Upper lobe of right lung (tissue), 1 donor: ENCODE results near the gene WASF1. TPM values are rescaled to one million over a fixed set of nuclear protein-coding genes. Genes with fewer than 3 reads are reported as not detected.
A peak's percentile ranks its signal among the peaks of the same experiment; 100 is the strongest.

ENCODE experiments used
- ATAC-seq: fragments of 200-7000 bp; cut with Tn5 transposase; one replicate; pipeline ENCODE4 v1.9.1; 2020; ENCODE audit warnings: mild to moderate bottlenecking, moderate library complexity
- DNase-seq: peaks from one replicate; pipeline ENCODE4 v3.0.0-alpha.2; 2020
- H3K27ac ChIP-seq: fragments of 200-600 bp; one replicate; pipeline ENCODE4 v1.8.0; 2022
- H3K27me3 ChIP-seq: fragments of 200-600 bp; one replicate; pipeline ENCODE4 v1.8.0; 2022; ENCODE audit warnings: mild to moderate bottlenecking
- H3K36me3 ChIP-seq: fragments of 200-600 bp; one replicate; pipeline ENCODE4 v1.8.0; 2022
- H3K4me1 ChIP-seq: fragments of 200-600 bp; one replicate; pipeline ENCODE4 v1.8.0; 2022
- H3K4me3 ChIP-seq: fragments of 200-600 bp; one replicate; pipeline ENCODE4 v1.8.0; 2022; ENCODE audit warnings: mild to moderate bottlenecking
- H3K9me3 ChIP-seq: fragments of 200-600 bp; one replicate; pipeline ENCODE4 v1.8.0; 2022
- intact Hi-C: fragments of 100-400 bp; cut with DNase I; formaldehyde crosslinking; loops from one replicate; pipeline ENCODE4 v1.11.0; 2022
- total RNA-seq: library from RNA; stranded (reverse); fragmentation: NEBNext Ultra II Directional; extraction: Animal tissue kit (Norgen Biotek cat#: 25700); gene quantifications from one replicate; pipeline ENCODE4 v1.2.1, GENCODE V29; 2021
- TF ChIP-seq, protein P1 (sequence below): fragments of 200-600 bp; IDR thresholded peaks from one replicate; pipeline ENCODE4 v1.8.0; 2022; ENCODE audit warnings: antibody characterized with exemption
- donor health status: DM: no; HTN: yes; CAD: no; lungs with severe emphysema.

Gene WASF1
- total RNA-seq, 1 donor from 2014 or later, result 3.6 TPM

DNA sequence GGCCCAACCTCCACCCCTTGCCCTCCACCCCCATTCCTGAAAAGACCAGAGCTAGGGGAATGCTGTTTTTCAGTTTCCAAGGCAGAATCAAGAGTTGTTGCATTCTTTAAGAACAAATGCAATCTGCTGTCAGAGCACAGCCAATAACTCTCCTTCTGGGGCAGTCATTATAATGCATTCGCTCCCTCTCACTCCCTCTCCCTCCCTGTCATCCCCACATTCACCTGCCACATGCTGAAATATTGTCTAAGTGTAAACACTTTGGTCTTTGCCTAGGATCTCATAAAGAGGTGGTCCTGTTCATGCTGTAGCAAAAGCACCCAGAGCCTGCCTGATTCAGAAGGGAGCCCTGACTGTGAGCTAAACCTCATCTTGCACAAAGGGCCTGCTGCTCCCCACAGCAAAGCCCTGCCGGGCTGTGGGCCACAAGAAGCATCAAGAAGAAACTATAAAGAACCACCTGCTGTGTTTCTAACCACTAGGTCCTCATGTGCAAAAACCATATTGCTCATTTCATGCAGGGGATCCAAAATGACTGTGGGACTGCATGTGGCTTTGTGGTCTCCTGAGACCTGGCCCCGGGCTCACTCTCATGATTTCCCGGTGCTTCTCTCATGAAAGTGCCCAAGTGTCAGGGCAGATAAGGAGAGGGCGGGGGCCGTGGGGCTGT, 115.7 kb downstream of the WASF1 start:
- Histone ChIP-seq H3K9me3 (no peaks in the 10 kb centered on the region), H3K36me3 (no peaks in the 10 kb centered on the region), H3K27ac (no peak overlapping the region), H3K4me3 (no peak overlapping the region), H3K27me3 (no peaks in the 10 kb centered on the region), H3K4me1 (no peaks in the 10 kb centered on the region)
- ATAC-seq (no peak), DNase-seq (no peak)
- intact Hi-C loops, result no loop called here
- TF ChIP-seq, protein P1, sequence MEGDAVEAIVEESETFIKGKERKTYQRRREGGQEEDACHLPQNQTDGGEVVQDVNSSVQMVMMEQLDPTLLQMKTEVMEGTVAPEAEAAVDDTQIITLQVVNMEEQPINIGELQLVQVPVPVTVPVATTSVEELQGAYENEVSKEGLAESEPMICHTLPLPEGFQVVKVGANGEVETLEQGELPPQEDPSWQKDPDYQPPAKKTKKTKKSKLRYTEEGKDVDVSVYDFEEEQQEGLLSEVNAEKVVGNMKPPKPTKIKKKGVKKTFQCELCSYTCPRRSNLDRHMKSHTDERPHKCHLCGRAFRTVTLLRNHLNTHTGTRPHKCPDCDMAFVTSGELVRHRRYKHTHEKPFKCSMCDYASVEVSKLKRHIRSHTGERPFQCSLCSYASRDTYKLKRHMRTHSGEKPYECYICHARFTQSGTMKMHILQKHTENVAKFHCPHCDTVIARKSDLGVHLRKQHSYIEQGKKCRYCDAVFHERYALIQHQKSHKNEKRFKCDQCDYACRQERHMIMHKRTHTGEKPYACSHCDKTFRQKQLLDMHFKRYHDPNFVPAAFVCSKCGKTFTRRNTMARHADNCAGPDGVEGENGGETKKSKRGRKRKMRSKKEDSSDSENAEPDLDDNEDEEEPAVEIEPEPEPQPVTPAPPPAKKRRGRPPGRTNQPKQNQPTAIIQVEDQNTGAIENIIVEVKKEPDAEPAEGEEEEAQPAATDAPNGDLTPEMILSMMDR, result no peak

DNA sequence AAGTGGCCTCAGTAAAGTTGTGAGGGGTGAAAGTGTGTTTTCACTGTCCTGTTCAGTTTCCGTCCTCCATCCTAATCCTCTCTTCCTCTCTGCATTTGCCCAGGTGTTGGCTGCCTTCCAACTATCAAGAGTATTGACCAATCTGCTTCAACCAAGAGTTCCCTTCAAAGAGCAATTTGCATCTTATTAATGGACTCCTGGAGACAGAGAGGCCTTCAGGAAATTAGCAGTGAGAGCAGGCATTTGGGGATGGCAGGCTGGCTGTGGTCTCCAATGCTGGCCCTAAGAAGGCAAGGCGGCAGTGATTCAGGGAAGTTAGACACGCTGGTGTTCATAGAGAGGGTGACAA, 124.1 kb downstream of the WASF1 start:
- DNase-seq (no peak), ATAC-seq (no peak)
- Histone ChIP-seq H3K9me3 (no peaks in the 10 kb centered on the region), H3K4me1 (no peaks in the 10 kb centered on the region), H3K27ac (no peak overlapping the region), H3K4me3 (no peak overlapping the region), H3K27me3 (no peaks in the 10 kb centered on the region), H3K36me3 (no peaks in the 10 kb centered on the region)
- TF ChIP-seq, protein P1, result no peak
- intact Hi-C loops, result no loop called here

DNA sequence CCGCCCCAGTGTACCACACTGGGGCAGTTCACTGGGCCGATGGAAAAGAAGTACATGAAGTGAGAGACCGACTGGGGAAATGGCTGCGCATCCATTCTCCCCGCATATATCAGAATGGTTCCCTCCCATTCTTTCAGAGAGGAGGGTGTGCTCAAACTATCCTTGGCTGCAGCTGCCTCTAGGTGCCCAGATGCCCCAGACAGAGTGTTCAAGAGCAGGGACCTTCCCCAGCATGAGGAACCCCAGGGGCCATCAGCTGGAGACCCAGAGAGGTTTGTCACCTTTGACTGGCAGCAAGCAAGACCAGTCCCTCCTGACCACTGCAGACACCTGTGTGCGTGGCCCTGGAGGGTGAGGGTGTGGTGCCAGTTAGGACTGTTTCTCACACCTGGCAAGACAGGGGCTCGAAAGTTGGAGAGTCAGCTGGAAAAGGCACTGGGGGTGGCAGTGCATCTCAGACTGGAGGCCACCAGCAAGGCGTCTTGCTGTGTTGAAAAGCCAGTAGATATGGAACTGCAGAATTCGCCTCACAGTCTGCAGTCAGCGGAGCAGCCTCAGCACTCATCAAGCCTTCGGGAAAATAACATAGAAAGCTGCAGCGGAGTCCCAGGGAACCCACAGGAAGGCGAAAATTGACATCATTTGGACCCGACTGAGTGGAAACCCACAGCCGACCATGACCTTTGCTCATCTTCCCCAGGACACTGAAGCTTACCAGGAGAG, 124.6 kb downstream of the WASF1 start:
- intact Hi-C loops, result no loop called here
- Histone ChIP-seq H3K9me3 (no peaks in the 10 kb centered on the region), H3K36me3 (no peaks in the 10 kb centered on the region), H3K4me3 (no peak overlapping the region), H3K27me3 (no peaks in the 10 kb centered on the region), H3K27ac (no peak overlapping the region), H3K4me1 (no peaks in the 10 kb centered on the region)
- peak; percentile 23 for ATAC-seq
- no peak for DNase-seq
- TF ChIP-seq, protein P1, result no peak

DNA sequence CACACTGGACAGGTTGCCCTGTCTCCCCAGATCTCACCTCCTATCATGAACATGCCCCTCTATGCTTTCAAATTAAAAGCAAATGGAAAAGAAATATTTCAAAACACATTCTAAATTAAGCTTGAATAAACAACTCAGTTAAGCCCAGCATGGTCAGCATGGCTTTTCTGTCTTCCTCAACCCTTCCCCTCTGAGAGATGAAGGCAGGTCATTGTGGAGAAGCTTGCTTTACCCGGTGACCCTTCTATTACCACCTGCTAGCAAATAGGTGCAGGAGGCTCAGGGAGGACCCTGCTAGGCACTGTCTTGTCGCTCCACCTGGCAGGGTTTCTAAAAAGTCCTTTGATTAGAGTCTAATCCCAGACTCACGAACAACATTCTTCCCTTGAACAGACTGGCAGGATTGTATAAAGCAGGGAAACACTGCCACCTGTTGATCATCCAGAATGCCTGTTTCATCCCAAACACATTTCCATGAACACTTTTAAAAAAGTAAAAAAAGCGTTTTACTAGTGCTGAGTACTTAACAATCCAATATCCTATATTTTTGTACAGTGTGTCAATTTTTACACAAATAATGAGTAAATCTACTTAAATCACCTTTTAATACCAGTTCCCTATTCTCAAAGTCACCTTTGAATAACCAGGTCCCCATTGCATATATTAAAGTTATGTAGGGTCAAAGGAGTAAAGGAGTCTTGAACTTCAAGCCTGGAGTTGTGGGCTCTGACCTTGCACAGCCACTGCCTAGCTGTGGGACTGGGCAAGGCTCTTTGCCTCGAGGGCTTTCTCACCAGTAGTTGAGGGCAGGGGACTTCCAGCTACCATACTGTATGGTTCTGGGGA, 125.9 kb downstream of the WASF1 start:
- DNase-seq (no peak), ATAC-seq (peak; percentile 77)
- H3K4me3 ChIP-seq, result no peak overlapping the region
- intact Hi-C loops, result no loop called here
- TF ChIP-seq, protein P1, result peak; percentile 83
- no peak overlapping the region for H3K27ac ChIP-seq
- H3K27me3 ChIP-seq, result no peaks in the 10 kb centered on the region
- H3K4me1 ChIP-seq, result no peaks in the 10 kb centered on the region
- H3K9me3 ChIP-seq, result no peaks in the 10 kb centered on the region
- no peaks in the 10 kb centered on the region for H3K36me3 ChIP-seq

DNA sequence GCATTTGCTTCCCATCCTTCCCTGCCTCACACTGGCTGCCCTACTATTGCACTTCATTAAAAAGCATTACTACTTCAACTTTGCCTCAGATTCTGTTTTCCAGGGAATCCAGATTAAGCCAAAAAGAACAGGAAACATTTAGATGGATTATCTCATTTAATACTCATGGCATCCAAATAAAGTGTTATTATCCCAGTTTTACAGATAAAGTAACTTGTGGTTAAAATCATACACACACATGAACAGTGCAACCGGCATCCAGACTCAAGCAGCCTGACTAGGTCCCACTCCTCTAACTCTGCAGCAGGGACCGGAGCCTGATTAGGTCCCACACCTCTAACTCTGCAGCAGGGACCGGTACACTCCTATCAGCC, 129.0 kb downstream of the WASF1 start:
- no peaks in the 10 kb centered on the region for H3K27me3 ChIP-seq
- intact Hi-C loops, result no loop called here
- H3K4me1 ChIP-seq, result no peaks in the 10 kb centered on the region
- H3K36me3 ChIP-seq, result no peaks in the 10 kb centered on the region
- ATAC-seq (no peak), DNase-seq (peak; percentile 4)
- H3K4me3 ChIP-seq, result no peak overlapping the region
- H3K27ac ChIP-seq, result no peak overlapping the region
- TF ChIP-seq, protein P1, result no peak
- no peaks in the 10 kb centered on the region for H3K9me3 ChIP-seq

Other genes with a start within 250 kb of the WASF1 start
- gene GPR6, start 201.4 kb downstream of the WASF1 start, total RNA-seq, result not detected
- 20.5 TPM for gene CDC40, start 757 bp upstream of the WASF1 start, total RNA-seq
- gene METTL24, start 178.7 kb upstream of the WASF1 start, total RNA-seq, result 3.7 TPM
- 7.1 TPM for gene DDO, start 235.9 kb upstream of the WASF1 start, total RNA-seq